Measurements from ENCODE around the gene UGT1A3.

DNA sequence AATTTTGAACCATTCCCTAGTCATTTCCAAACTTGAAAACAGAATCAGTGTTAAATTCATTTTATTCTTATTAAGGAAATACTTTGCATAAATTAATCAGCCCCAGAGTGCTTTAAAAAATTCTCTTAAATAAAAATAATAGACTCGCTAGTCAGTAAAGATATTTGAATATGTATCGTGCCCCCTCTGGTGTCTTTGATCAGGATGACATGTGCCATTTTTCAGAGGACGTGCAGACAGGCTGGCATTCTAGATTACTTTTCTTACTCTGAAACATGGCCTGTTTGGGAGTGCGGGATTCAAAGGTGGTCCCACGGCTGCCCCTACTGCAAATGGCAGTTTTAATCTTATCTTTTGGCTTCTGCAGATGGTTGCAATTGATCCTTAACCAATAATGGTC is 43.7 kb downstream of the UGT1A3 start:
- TF ChIP-seq TAF1 (IDR thresholded peaks at IDR 0.05; ENCODE audit: borderline replicate concordance, insufficient read depth, low read length) (no peak), POLR2AphosphoS5 (IDR thresholded peaks at IDR 0.05; ENCODE audit: low read depth, low read length) (no peak), SIN3A (IDR thresholded peaks at IDR 0.05; ENCODE audit: borderline replicate concordance, insufficient read depth, low read length) (no peak)
- TF ChIP-seq, protein P1, sequence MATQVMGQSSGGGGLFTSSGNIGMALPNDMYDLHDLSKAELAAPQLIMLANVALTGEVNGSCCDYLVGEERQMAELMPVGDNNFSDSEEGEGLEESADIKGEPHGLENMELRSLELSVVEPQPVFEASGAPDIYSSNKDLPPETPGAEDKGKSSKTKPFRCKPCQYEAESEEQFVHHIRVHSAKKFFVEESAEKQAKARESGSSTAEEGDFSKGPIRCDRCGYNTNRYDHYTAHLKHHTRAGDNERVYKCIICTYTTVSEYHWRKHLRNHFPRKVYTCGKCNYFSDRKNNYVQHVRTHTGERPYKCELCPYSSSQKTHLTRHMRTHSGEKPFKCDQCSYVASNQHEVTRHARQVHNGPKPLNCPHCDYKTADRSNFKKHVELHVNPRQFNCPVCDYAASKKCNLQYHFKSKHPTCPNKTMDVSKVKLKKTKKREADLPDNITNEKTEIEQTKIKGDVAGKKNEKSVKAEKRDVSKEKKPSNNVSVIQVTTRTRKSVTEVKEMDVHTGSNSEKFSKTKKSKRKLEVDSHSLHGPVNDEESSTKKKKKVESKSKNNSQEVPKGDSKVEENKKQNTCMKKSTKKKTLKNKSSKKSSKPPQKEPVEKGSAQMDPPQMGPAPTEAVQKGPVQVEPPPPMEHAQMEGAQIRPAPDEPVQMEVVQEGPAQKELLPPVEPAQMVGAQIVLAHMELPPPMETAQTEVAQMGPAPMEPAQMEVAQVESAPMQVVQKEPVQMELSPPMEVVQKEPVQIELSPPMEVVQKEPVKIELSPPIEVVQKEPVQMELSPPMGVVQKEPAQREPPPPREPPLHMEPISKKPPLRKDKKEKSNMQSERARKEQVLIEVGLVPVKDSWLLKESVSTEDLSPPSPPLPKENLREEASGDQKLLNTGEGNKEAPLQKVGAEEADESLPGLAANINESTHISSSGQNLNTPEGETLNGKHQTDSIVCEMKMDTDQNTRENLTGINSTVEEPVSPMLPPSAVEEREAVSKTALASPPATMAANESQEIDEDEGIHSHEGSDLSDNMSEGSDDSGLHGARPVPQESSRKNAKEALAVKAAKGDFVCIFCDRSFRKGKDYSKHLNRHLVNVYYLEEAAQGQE (IDR thresholded peaks at IDR 0.05; ENCODE audit: insufficient read depth in 1 of 2, low read depth in 2 of 2, low read length in 2 of 2), result no peak
